COLO668 (cell line): ENCODE measurements around the gene FGFBP3.
"Not testable (repeated sequence)": the region's sequence is repeated elsewhere in the genome, so short reads cannot be mapped to it uniquely, and the experiment has no call there.

ENCODE experiments used
- DNase-seq: peaks from one replicate; lab custom pipeline; 2025; ENCODE audit not compliant: unreplicated experiment; lab: John Stamatoyannopoulos, UW

FGFBP3 gene

DNA sequence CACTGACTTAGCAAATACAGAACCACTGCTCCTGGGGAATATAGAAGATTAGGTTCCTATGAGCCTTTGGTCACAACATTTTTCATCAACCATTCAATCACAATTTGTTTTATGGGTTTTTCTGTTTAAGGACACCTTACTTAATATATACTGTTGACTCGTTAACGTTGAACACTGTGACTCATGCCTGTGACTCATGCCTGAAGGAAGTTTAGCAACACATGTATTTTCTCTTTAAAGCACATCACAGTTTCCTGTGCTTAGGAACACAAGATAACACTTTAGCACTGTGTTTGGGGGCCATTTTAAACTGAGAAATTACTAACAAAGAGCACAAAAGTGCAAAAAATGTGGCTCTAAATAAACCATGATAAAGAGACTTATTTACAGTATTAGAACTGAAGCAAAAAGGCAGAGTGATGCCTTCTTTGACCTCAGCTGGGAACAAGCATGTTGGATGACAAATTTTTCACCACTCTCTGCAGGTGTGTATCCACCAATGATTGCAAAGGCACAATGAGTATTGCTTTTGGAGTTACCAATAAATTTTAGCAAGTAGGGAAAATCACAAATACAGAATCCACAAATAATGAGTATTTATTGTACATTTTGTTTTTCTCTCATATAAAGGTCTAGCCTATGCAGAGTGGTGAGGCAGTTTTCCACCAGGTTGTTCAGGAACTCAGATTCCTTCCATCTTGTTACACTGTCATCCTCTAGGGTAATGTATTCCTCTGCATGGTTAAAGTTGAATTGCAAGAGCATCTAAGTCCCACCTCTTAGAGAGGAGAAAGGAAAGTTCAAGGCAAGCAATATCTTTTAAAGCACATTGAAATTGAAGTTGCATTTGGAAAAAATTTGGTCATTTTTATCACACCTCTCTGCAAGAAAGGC, 7.3 kb downstream of the FGFBP3 start:
- DNase-seq: peak; percentile 28

- no peak for DNase-seq
Measured at GRCh38 chr10:91897421-91897820, 11.9 kb downstream of the FGFBP3 start.

GRCh38 chr10:91896212-91896756, 13.0 kb downstream of the FGFBP3 start:
- DNase-seq: no peak

GRCh38 chr10:91894261-91894685, 15.0 kb downstream of the FGFBP3 start:
- not testable (repeated sequence) for DNase-seq

DNA sequence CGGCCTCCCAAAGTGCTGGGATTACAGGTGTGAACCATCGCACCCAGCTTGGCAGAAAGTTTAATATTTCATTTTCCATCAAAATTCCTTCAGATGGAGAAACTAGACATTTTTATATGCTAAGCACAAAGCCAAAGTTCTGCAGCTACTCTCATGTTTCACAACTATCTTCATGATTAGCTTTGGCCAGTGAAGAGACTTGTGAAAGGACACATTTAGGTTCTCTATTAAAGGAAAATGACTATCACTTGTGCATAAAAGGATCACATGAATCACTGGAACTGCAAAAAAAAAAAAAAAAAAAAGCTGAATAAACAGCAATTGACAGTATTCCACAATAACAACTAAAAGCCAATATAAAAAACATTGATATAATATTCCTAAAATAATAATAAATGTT, 16.2 kb downstream of the FGFBP3 start:
- DNase-seq: no peak

DNA sequence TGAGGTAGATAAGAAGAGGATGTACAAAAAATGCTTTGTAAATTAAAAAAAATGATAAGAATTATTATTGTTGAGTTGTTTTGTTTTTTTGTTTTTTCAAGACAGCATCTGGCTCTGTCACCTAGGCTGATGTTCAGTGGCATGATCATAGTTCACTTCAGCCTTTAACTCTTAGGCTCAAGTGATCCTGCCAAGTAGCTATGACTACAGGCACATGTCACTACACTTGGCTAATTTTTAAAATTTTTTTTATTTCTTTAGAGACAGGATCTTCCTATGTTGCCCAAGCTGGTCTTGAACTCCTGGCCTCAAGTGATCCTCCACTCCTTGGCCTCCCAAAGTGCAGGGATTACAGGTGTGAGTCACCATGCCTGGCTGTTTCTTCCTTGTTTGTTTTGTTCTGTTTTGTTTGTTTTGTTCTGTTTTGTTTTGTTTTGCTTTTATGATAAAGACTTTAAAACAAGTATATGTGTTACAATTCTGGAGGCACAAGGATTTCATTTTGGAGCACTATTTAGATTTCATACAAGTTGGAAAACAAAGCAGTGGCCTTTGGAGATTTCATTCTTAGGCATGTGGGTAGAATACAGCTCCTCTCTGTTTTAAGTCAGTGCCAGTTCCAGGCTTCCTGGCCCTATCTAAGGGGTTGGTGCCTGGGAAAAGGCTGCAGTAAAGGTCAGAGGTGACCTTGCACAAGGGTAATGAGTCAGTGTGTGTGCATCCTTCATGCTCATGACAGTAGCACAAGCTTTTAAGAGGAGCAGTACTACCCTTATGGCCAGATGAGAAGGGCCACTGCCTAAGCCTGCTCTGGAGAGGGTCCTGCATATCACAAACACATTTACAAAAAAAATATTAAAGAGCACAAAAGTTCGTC, 17.9 kb downstream of the FGFBP3 start:
- DNase-seq: no peak

DNA sequence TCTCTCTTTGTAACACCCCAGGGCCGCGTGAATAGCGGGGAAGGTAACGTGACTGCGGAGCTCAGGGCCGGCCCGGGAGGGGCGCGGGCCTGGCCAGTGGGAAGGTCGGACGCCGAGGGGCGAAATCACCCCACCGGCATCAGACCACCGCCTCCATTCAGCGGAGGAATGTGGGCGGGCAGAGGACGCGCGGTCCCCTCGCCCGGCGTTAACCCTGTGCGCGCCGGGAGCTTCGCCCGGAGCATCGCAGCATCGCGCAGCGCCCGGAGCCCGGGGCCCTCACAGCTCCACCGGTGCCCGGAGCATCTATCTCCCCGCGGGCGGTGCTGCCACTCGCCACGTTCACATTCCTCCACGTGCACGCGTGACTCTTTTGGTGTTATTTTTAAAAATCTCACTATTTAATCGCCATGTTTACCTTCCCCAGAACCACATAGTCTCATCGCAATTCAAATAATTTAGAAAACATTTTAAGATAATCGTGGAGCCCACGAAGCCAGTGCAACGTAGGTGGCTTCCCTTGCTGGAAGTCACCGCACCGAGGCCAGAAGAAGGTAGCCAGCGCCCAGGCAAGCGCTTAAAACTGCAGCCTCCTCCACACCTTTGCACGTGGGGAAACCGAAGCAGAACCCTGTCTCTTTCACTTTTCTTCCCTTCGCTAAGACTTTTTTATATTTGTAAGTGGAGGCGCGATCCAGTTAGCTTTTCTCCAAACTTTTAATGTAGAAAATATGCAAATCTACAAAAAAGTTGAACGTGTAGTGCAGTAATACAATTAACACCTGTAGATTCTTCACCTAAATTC, 21.8 kb downstream of the FGFBP3 start:
- peak; percentile 13 for DNase-seq

DNA sequence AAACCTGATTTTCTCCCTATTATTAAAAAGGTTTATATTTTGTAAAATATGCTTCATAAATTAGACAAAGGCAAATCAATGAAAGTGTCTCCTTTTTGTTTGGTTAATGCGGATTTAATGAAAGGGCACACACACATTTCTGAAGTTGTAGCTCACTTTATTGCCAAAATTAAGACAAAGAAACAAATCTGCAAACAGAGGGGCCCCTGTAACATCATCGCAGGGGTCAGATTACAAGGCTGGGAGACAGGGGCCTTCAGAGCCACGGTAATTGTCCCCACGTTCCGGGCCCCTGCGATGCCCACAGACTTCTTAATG, 22.4 kb downstream of the FGFBP3 start:
- DNase-seq: no peak

DNA sequence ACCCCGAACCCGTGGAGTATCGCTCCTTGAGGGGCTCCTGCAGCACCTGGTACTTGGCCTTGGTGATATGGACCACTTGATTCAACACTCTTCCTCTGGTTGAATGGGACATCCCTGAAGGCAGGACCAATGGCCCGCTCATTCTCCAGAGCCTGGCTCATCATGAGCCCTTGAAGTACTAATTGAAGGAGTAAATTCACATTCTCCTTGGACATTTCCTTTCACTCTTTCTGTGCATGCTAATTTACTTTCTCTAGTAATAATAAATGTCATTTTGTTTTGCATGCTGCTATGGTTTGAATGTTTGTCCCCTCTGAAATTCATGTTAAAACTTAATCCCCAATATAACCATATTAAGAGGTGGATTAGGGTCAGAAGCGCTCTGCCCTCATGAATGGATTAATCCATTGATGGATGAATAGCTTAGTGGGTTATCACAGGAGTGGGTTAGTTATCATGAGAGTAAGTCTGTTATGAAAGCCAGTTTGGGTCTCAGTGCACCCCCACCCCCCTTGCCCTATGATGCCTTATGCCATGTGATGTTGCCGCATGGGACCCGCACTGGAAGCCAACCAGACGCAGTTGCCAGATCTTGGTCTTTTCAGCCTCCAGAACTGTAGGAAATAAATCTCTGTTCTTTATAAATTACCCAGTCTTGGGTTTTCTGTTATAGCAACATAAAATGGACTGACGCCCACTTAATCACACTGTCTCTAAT, 23.8 kb downstream of the FGFBP3 start:
- DNase-seq: no peak

- DNase-seq: no peak
Measured at GRCh38 chr10:91884536-91884935, 24.8 kb downstream of the FGFBP3 start.

- no peak for DNase-seq
Measured at GRCh38 chr10:91883549-91884444, 25.5 kb downstream of the FGFBP3 start.

GRCh38 chr10:91880310-91880709, 29.0 kb downstream of the FGFBP3 start:
- no peak for DNase-seq

DNA sequence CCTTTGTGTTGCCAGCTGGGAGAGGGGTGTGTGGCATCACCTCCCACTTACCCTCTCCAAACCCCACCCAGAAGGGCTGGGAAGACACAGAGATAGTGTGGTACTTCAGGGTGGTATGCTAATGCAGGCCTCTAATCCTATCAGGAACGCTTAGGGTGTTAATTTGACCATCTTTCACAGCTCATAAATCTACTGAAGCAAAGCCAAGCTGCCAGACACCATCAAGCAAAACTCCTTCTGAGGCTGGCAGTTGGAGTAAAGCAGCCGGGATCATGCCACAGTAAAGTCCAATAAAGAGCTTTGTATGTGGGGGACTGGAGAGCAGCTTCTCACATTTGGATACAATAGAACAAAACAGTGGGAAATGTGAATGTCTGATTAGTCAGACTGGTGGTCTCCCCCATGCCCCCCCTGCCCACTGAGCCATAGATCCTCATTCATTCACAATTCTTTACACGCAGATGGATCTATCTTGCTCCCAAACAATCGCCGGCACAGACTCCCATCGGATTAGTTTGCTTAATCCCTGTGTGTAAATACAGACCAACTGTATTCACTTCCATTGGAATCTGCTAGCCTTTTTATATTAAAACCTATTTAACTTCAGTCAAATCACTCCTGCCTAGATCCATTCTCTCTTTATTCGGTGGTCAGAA, 29.6 kb downstream of the FGFBP3 start:
- DNase-seq: no peak

GRCh38 chr10:91875779-91876178, 33.5 kb downstream of the FGFBP3 start:
- no peak for DNase-seq

DNA sequence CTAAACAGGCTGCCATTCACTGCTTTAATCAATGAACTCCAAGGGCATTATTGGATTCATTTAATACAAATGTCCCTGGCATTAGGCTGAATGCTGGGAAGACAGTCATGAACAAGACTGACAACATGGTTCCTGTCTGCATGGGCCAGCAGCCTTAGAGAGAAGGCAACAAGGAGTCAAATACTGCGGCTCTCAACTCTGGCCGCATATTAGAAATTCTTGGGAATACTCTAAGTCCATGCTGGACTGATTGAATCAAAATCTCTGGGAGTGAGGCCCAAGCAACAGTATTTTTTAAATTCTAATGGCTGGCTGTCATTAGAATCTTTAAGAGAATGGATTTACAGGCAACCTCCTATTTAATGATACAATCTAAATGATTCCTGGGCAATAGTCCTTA, 34.1 kb downstream of the FGFBP3 start:
- no peak for DNase-seq

GRCh38 chr10:91865562-91866081, 43.7 kb downstream of the FGFBP3 start:
- DNase-seq: no peak

DNA sequence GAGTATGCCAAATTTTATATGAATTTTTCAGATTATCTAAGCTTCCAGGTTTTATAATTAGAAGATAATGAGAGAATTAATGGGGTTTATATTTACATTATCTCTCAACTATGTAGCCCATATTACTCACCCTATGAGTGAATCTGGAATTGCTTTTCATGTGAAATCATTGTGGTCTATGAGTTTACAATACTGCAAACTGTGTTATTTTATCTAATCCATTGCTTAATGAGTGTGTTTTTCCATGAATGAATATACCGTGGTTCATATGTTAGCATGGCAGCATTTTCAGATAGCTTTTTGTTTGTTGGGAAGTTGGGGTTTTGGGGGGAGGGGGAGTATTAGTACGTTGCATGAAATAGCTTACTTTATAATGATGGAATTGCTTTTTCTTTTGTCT, 44.5 kb downstream of the FGFBP3 start:
- DNase-seq: no peak

GRCh38 chr10:91864099-91864498, 45.2 kb downstream of the FGFBP3 start:
- no peak for DNase-seq

DNA sequence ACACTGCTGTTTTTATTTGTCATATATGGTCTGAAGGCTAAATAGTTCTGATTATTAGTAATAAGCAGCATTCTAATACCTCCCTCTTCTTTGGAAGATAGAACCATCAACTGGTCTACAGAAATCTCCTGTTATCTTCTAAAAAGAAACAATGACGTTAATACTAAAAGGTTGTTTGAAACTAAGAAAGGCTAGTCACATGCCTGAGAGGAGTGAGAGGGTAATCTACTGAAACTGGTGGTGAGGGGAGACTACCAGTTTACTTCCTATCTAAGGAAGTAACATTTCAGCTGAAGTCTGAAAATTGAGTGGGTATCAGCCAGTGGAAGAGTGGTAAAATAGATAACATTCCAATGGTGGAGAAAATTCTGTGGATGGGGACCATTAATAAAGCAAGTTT, 48.4 kb downstream of the FGFBP3 start:
- DNase-seq: no peak
